Ascending aorta (tissue), 2 donors: Measurements from ENCODE around the gene CFAP251. TPM values are rescaled to one million over a fixed set of nuclear protein-coding genes. Genes with fewer than 3 reads are reported as not detected.

Experiments used
- DNase-seq, 2 donors: peaks; one replicate each; pipeline ENCODE4 v3.0.0-alpha.2; 2019; ENCODE audit warnings: low spot score in 2 of 2
- H3K27ac ChIP-seq, 2 donors: fragments of 200-600 bp; sonication (generic); one replicate each; pipeline ENCODE4 v1.5.1; 2016 to 2017; ENCODE audit warnings: mild to moderate bottlenecking in 1 of 2
- H3K27me3 ChIP-seq: fragments of 200-600 bp; sonication (generic); one replicate; pipeline ENCODE4 v1.5.1; 2017
- H3K36me3 ChIP-seq, 2 donors: fragments of 200-600 bp; sonication (generic); one replicate each; pipeline ENCODE4 v1.5.1; 2016
- H3K4me1 ChIP-seq, 2 donors: fragments of 200-600 bp; sonication (generic); one replicate each; pipeline ENCODE4 v1.5.1; 2016 to 2017; ENCODE audit warnings: mild to moderate bottlenecking in 1 of 2
- H3K4me3 ChIP-seq, 2 donors: fragments of 200-600 bp; sonication (generic); one replicate each; pipeline ENCODE4 v1.5.1; 2016 to 2017; ENCODE audit warnings: mild to moderate bottlenecking in 1 of 2
- H3K9me3 ChIP-seq, 2 donors: fragments of 200-600 bp; sonication (generic); one replicate each; pipeline ENCODE4 v1.5.1; 2016
- CTCF ChIP-seq, 3 experiments: fragments of 200-600 bp in 2 of 3; fragments of 450-650 bp in 1 of 3; sonication (generic) in 2 of 3; IDR thresholded peaks; one replicate each; pipeline ENCODE4 v1.5.1; 2016 to 2019; ENCODE audit warnings: antibody characterized with exemption in 3 of 3, mild to moderate bottlenecking in 1 of 3, moderate library complexity in 1 of 3
- intact Hi-C: fragments of 100-400 bp; cut with DNase I; formaldehyde crosslinking; loops from one replicate; pipeline ENCODE4 v1.15.1; 2023
- total RNA-seq: library from RNA; depleted of rRNA; stranded (reverse); fragments of >200 nt; gene quantifications from one replicate; pipeline ENCODE4 v1.1.0, GENCODE V29; 2016

Gene CFAP251
- total RNA-seq, 1 donor from 2014 or later: 0.75 TPM

DNA sequence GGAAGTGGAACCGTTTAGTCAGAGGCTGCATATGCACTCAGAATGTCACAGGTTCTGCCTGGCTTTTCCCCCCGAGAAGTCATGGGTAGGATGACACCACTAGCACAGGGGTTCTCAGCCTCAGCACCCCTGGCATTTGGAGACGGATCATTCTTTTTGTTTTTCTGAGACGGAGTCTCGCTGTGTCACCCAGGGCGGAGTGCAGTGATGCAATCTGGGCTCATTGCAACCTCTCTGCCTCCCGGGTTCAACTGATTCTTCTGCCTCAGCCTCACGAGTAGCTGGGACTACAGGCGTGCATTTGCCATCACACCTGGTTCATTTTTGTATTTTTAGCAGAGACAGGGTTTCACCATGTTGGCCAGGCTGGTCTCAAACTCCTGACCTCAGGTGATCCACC lies 131.4 kb downstream of the CFAP251 start:
- no peak overlapping the region for H3K4me3 ChIP-seq
- no peak for DNase-seq
- peaks cover 8 to 12% of the 10 kb centered on the region in 2 donors for H3K36me3 ChIP-seq
- no peaks in the 10 kb centered on the region for H3K9me3 ChIP-seq
- peaks cover 0 to 5% of the 10 kb centered on the region in 2 donors for H3K4me1 ChIP-seq
- no peak for TF ChIP-seq CTCF (IDR thresholded peaks at IDR 0.05)
- peak overlapping the region in 1 of 2 donors; percentile 78 for H3K27ac ChIP-seq
- intact Hi-C loops: no loop called here
- H3K27me3 ChIP-seq: no peaks in the 10 kb centered on the region

DNA sequence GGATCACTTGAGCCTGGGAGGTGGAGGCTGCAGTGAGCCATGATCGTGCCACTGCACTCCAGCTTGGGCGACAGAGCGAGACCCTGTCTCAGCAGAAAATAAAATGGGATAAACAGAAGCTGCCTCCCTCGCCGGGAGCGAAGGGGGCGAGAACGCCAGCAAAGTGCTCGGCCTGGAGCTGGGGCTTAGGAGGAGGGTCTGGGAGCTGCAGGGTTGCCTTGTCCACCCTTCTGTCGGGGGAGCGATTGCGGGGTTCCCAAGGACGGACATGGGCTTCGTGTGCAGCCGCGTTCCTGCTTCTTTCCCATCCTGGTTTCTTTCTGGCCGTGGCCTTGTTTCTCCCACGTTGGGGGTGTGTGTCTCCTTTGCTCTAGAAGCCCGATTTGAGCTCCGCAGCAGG lies 132.3 kb downstream of the CFAP251 start:
- DNase-seq: no peak
- Histone ChIP-seq H3K27me3 (no peaks in the 10 kb centered on the region), H3K4me3 (no peak overlapping the region), H3K9me3 (no peaks in the 10 kb centered on the region), H3K27ac (peak overlapping the region; percentile 70 to 78), H3K4me1 (peaks cover 0 to 5% of the 10 kb centered on the region in 2 donors), H3K36me3 (peaks cover 1 to 19% of the 10 kb centered on the region in 2 donors)
- no peak for TF ChIP-seq CTCF (IDR thresholded peaks at IDR 0.05)
- intact Hi-C loops: loop anchor here (1.0 kb wide), 1 partner anchor 132 kb away; the partner anchor contains the start of gene CFAP251

- Histone ChIP-seq H3K27ac (peak overlapping the region; percentile 70 to 78), H3K27me3 (no peaks in the 10 kb centered on the region), H3K4me3 (no peak overlapping the region), H3K36me3 (peaks cover 2 to 19% of the 10 kb centered on the region in 2 donors), H3K9me3 (no peaks in the 10 kb centered on the region), H3K4me1 (peaks cover 0 to 5% of the 10 kb centered on the region in 2 donors)
- TF ChIP-seq CTCF (IDR thresholded peaks at IDR 0.05): no peak
- no peak for DNase-seq
- intact Hi-C loops: loop anchor here (1.0 kb wide), 1 partner anchor 133 kb away; the partner anchor contains the start of gene CFAP251
Measured at GRCh38 chr12:122051231-122051876, 133.0 kb downstream of the CFAP251 start.

DNA sequence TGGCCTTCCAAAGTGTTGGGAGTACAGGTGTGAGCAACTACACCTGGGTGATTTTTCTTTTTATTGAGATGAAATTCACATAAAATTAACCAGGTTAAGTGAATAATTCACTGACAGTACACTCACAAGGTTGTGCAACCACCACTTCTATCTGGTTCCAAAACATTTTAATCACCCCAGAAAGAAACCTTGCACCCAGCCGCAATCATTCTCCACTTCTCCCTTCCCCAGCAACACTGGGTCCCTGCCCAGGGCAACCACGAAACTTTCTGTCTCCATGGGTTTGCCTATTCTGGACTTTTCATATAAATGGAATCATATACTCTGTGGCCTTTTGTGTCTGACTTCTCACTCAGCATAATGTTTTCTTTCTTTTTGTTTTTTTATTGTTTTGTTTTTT lies 133.9 kb downstream of the CFAP251 start:
- Histone ChIP-seq H3K9me3 (no peaks in the 10 kb centered on the region), H3K36me3 (peaks cover 6 to 20% of the 10 kb centered on the region in 2 donors), H3K4me3 (no peak overlapping the region), H3K27ac (peak overlapping the region; percentile 70 to 78), H3K4me1 (peaks cover 0 to 5% of the 10 kb centered on the region in 2 donors), H3K27me3 (no peaks in the 10 kb centered on the region)
- intact Hi-C loops: no loop called here
- DNase-seq: no peak
- no peak for TF ChIP-seq CTCF (IDR thresholded peaks at IDR 0.05)

Other genes with a start within 250 kb of the CFAP251 start
- gene MORN3, start 248.9 kb upstream of the CFAP251 start, total RNA-seq: not detected
- gene TMEM120B, start 205.8 kb upstream of the CFAP251 start, total RNA-seq: 9.7 TPM
- 1.9 TPM for gene RHOF, start 124.9 kb upstream of the CFAP251 start, total RNA-seq
- gene SETD1B, start 114.6 kb upstream of the CFAP251 start, total RNA-seq: 22.7 TPM
- 0.96 TPM for gene HPD, start 59.7 kb upstream of the CFAP251 start, total RNA-seq
- gene PSMD9, start 29.8 kb upstream of the CFAP251 start, total RNA-seq: 49.8 TPM
- gene BCL7A, start 103.3 kb downstream of the CFAP251 start, total RNA-seq: 3.2 TPM
- 62.3 TPM for gene MLXIP, start 160.2 kb downstream of the CFAP251 start, total RNA-seq